ENCODE results near the gene SCG3.

Gene SCG3

GRCh38 chr15:51765751-51766150, 84.4 kb downstream of the SCG3 start:
- H3K9me3 ChIP-seq (ENCODE audit: control insufficient read depth, low read length): no peaks in the 10 kb centered on the region
- H3K4me3 ChIP-seq (ENCODE audit: low read depth, low read length): no peak overlapping the region

GRCh38 chr15:51766341-51766740, 85.0 kb downstream of the SCG3 start:
- Histone ChIP-seq H3K36me3 (ENCODE audit: control insufficient read depth, insufficient read depth, low read length) (no peaks in the 10 kb centered on the region), H3K4me2 (ENCODE audit: low read length) (no peak overlapping the region), H3K27ac (no peak overlapping the region), H3K4me3 (ENCODE audit: low read depth, low read length) (no peak overlapping the region), H3K9ac (no peak overlapping the region), H3K79me2 (no peaks in the 10 kb centered on the region), H3K27me3 (ENCODE audit: control insufficient read depth, insufficient read depth, low read length) (no peaks in the 10 kb centered on the region), H2AFZ (no peak overlapping the region), H3K4me1 (no peaks in the 10 kb centered on the region), H3K9me3 (ENCODE audit: control insufficient read depth, low read length) (no peaks in the 10 kb centered on the region)
- TF ChIP-seq, protein P1, sequence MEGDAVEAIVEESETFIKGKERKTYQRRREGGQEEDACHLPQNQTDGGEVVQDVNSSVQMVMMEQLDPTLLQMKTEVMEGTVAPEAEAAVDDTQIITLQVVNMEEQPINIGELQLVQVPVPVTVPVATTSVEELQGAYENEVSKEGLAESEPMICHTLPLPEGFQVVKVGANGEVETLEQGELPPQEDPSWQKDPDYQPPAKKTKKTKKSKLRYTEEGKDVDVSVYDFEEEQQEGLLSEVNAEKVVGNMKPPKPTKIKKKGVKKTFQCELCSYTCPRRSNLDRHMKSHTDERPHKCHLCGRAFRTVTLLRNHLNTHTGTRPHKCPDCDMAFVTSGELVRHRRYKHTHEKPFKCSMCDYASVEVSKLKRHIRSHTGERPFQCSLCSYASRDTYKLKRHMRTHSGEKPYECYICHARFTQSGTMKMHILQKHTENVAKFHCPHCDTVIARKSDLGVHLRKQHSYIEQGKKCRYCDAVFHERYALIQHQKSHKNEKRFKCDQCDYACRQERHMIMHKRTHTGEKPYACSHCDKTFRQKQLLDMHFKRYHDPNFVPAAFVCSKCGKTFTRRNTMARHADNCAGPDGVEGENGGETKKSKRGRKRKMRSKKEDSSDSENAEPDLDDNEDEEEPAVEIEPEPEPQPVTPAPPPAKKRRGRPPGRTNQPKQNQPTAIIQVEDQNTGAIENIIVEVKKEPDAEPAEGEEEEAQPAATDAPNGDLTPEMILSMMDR (IDR thresholded peaks at IDR 0.05): no peak

More at GRCh38 chr15:51765751-51766150, 84.4 kb downstream of the SCG3 start:
- Histone ChIP-seq H3K4me2 (ENCODE audit: low read length) (no peak overlapping the region), H3K4me1 (no peaks in the 10 kb centered on the region), H3K79me2 (no peaks in the 10 kb centered on the region), H3K9ac (no peak overlapping the region), H3K27ac (no peak overlapping the region), H2AFZ (no peak overlapping the region), H3K27me3 (ENCODE audit: control insufficient read depth, insufficient read depth, low read length) (no peaks in the 10 kb centered on the region), H3K36me3 (ENCODE audit: control insufficient read depth, insufficient read depth, low read length) (no peaks in the 10 kb centered on the region)
- TF ChIP-seq, protein P1 (IDR thresholded peaks at IDR 0.05): no peak

- H3K27ac ChIP-seq: no peak overlapping the region
Measured at GRCh38 chr15:51768018-51768417, 86.7 kb downstream of the SCG3 start.

More at GRCh38 chr15:51768018-51768417, 86.7 kb downstream of the SCG3 start:
- Histone ChIP-seq H3K4me2 (ENCODE audit: low read length) (no peak overlapping the region), H3K27me3 (ENCODE audit: control insufficient read depth, insufficient read depth, low read length) (no peaks in the 10 kb centered on the region), H3K9me3 (ENCODE audit: control insufficient read depth, low read length) (no peaks in the 10 kb centered on the region), H3K36me3 (ENCODE audit: control insufficient read depth, insufficient read depth, low read length) (no peaks in the 10 kb centered on the region), H3K4me3 (ENCODE audit: low read depth, low read length) (no peak overlapping the region), H3K4me1 (no peaks in the 10 kb centered on the region), H3K9ac (no peak overlapping the region), H3K79me2 (no peaks in the 10 kb centered on the region), H2AFZ (no peak overlapping the region)
- TF ChIP-seq, protein P1 (IDR thresholded peaks at IDR 0.05): no peak
